Activated CD4-positive, alpha-beta T cell treated with anti-CD3 and anti-CD28 coated beads for 48 hours (primary cell): ENCODE measurements around the gene OTUD7B.
A peak's percentile ranks its signal among the peaks of the same experiment; 100 is the strongest.
"Not testable (repeated sequence)": the region's sequence is repeated elsewhere in the genome, so short reads cannot be mapped to it uniquely, and the experiment has no call there.

Source experiments
- DNase-seq: peaks from one replicate; pipeline ENCODE4 v3.0.0-alpha.2; 2020

The OTUD7B gene

DNA sequence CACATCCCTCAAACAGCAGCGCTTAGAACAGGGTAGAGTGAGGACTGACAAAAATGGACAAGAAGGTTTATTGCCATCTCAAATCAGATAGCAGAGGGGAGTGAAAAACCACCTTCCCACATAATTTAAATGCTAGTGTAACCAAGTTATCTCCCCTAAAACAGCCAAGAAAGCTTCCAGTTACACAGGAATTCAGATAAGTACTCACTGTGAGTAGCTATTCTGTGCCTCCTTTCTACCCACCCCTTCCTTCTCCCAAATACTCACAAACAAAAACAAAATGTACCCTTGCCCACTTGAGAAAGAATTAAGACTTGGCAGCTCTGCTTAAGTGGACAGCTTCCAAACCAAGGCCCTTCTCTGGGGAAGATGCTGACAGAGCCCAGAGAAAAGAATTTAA, 9.1 kb downstream of the OTUD7B start:
- no peak for DNase-seq

DNA sequence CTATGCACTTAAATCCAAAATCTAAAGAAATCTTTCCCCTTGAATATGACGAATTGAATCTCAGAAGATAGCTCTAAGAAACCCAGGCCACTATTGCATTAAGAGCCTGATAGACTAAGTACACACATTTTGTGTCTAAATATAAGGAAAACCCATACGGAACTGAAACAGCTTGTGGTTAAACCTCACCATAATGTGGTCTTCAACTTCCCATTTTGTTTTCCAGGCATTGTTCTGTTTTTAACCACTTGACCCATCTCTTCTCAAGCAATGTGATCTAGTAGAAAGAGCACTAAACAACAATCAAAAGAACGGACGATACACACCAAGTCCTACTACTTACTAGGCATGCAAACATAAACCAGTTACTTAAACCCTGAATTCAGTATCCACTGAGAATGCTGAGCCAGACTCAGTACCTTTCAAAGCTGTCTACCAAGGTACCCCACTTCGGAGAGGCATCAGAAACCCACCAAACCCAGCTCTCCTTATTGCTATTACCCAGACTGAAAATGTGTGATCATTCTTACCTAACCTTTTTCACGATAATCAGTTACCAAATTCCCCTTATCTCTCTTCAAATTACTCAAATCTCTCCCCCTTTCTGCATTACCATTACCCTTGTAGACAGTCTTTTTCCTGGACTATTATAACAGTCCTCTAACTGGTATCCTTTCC, 12.8 kb downstream of the OTUD7B start:
- DNase-seq: no peak

DNA sequence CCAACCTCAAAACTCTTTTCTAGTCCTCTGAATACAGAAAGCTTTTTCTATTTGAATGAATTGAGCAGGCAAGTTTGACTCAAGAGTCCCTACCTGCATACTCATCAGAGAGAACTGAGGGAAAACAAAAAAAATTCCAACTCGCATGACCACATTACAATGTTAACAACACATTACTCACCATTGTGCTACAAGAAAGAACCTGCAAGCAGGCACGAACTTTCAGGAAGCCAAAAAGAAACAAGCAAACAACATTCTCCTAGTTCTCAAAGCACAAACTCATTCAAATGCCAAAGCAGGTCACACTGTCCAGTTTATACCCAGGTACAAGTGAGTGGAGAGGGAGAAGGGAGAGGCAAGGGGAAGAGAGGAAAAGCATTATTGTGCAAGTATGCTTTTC, 14.6 kb downstream of the OTUD7B start:
- DNase-seq: peak; percentile 21

DNA sequence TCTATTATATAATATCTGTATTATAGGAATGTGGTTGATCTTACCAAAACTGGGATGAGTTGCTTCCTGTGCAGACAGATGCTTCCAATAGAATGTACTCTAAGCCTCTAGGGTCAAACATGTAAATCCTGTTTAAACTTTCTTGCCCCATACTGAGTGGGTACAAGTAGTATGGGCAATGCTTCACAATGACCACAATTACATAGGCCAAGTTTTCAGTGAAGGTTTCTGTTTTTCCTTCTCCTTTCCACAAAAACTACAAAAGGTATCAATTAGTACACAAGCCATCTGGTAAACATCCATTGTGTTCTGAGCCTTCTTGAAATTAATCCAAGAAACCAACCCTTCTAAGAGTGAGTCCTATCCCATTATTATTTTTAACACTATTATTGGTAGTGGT, 16.8 kb downstream of the OTUD7B start:
- no peak for DNase-seq

GRCh38 chr1:149993181-149993580, 17.3 kb downstream of the OTUD7B start:
- DNase-seq: no peak

DNA sequence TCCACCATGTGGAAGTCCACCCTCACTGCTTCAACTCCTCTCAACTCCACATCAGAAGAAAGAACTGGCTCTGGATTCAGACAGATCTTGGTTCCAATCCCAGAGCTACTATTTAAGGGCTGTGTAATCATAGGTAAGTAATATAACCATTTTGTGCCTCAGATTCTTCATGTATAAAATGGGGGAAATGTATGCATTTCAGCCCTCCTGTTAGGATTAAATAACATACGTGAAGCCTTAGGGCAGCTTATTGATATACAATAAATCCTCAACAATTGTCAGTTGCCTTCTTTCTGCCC, 23.3 kb downstream of the OTUD7B start:
- DNase-seq: no peak

- DNase-seq: no peak
Observed at GRCh38 chr1:149986486-149987296, 23.8 kb downstream of the OTUD7B start.

DNA sequence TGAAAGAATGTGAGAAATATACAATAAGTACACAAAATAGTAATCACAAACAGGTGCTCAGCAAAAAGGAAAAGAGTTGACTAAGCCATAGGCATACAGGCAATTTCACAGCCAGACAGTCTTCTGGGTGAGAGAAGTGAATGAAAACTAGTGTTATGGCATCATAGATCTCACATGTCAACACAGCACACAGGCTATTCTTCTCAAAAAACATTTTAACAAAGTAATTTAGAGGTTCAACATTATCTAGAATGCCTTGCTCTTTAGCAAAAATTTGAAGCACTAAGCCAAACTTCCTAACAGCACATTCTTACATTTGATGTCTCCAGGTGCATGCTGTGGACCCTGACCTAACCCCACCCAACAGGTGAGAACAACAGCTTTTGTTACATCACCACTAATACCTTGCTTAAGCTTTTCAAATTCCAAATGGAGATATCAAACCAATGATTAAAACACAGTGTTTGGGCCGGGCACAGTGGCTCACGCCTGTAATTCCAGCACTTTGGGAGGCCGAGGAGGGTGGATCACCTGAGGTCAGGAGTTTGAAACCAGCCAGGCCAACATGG, 30.5 kb downstream of the OTUD7B start:
- no peak for DNase-seq

DNA sequence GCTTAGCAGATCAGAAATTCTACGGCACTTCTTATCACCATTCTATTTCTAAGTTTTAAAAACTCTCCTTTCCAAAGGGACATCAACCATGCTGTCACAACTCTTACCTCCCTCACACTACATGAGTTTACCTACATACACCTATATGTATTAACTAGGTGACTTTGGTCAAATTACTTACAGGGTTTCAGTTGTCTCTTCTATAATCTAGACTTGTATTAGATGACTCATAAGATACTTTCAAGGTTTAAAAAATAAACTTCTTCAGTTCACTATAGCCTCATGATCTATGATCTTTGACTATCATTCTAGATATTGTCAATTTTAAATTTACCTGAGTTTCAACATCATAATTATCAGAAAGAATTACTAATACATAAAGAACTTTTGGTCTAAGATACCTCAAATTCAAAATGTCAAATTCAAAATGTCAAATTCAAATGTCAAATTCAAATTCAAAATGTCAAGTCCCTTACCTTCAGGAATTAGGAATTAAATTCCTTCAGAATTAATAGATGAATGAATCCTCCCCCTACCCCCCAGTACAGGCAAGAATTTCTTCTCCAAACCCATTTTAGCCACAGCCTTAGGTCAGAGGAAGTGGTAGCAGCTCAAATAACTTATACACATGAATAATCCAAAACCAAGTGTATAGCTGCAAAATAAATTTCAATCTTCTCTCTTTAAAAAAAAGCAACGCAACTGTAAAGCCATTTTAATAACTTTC, 31.1 kb downstream of the OTUD7B start:
- no peak for DNase-seq

DNA sequence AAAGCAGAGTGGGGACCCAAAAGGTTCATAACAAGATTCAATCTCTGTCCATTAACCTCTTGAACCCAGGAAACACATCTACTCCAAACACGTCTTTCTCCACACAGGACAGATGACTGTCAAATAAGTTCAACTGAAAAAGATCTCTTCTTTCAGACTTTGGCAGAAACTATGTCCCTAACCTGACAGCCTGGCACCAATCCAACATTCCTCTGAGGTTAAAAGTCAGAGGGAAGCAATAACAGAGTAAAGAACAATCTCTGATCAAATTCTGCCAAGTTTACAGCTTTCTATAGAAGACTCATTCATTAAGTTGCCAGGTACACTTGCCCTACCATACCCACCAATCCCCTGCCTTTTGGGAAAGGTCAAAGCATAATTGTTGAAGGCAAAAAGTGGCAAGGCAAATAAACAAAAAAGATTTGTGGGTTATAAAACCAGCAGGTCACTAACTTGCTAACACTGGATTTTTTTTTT, 31.9 kb downstream of the OTUD7B start:
- DNase-seq: no peak

DNA sequence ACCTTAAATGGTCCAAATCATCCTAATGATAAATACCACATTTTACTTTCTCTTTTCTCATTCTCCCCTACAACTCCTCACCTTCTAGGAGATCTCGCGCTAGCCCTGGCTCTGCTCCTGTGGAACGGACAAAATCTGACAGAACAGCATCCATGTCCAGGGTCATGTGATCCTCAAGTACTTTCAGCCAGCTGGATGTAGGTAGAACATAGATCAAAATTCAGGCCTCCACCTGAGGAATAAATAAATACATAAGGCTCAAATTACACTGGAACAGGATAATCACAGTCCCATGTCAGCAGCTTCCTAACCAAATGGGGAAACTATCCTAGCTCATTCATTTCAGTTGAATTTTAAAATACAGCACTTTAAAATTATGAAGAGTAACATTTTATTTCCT, 33.2 kb downstream of the OTUD7B start:
- DNase-seq: no peak

DNA sequence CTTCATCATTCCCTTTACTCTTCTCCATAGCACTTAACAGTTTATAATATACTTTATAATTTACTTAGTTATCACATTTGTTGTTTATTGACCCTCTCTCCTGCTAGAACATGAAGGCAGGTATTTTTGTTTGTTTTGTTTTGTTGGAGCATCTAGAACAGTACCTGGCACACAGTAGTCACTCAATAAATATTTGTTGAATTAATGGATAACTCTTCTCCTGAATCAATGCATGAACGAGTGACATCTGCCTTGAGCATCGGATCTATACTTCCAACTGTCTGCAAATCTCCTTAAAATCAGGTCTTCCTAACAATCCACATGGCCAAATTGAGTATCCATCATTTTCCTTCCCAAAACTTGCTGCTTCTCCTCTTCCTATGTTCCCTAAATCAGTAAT, 38.0 kb downstream of the OTUD7B start:
- no peak for DNase-seq

DNA sequence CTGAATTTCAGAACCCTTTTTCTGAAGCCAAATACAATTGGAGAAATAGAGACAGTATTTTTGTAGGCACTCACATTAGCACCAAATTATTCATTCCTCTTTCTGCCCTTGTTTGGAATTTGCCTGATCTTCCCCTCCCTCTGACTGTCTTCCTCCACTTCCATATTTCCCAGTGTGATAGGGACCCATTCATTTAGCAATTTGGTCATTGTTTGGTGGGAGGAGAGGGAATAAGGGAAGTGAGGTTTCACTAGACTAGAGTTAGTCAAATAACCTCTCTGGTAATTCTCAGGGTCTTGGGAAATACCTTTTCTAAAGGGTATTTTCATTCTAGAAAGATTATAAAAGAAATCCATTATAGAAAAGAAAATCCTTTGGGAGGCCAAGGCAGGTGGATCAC, 42.9 kb downstream of the OTUD7B start:
- DNase-seq: no peak

- no peak for DNase-seq
Observed at GRCh38 chr1:149967041-149967440, 43.5 kb downstream of the OTUD7B start.

DNA sequence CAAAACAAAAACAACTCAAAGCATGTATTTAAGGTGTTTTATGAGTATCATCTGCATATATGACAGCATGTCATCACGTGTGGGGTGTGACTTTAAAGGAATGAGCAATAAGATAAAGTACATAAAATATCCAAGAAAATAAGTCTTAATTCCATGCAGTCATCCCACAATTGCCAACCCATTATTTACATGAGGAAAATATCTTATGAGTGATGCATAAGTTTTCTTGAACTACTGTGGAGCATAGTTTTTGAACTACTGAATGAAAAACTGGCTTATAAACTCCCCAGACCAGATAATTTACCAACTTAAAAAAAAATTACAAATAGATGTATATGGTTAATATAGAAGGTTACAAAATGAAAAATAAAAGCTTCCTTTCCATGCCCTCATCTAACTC, 44.1 kb downstream of the OTUD7B start:
- DNase-seq: no peak

DNA sequence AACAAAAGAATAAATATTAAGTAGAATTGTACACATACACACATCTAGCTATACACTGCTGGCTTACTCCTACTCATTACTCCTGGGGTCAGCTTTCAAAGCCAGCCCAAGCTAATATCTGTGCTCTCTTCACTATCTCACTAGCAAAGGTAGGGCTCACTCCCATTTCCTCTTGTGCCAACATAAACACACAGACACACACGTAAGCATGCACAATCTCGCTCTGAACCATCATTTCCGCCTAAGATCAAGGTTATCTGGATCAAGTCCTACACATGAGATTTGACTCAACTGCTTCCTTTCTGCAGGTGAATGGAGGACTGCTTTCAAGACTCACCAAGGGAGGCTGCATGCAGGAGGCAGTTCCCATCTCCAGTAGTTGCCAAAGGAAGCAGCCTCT, 45.1 kb downstream of the OTUD7B start:
- DNase-seq: no peak

DNA sequence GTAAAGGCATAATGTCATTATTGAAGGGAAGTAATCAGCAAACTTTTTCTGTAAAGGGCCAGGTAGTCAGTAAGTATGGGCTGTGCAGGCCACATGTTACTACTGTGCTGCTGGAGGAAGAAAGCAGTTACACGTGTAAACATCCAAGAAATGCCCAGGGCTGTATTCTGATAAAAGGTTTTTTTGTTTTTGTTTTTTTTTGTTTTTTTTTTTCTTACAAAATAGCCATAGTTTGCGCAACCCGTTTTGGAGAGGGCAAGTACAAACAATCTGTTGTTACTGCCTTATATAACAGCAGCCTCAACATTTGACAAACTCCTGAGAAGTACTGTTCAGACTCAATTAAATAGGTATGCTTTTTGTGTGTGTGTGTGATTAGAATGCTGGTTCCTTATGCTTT, 47.2 kb downstream of the OTUD7B start:
- DNase-seq: no peak

GRCh38 chr1:149962736-149963135, 47.8 kb downstream of the OTUD7B start:
- no peak for DNase-seq

DNA sequence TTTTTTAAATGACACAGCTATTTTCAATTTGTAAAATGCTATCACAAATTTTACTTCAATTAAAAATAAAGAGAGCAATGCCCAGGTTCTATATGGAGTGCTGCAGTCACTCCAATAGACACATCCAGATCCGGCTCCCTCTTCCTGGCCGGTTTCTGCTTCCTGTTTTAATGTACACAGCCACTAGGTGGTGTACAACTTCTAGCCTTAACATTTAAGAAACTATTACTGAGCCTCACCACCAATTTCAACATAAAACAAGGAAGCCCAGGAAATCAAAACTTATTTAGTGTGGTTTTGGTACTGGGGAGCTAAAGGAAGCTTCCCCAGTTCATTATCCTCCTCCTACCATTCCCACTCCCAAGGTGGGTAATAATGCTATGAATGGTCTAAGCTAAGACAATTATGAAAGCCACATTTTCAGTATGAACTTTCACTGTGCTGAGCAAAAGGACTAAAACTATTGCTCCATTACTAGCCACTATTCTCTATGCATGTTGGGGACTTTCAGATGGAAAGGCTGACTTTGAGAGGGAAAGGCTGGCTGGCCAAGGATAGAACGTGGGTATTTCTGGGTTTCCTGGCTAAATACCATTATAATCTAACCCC, 48.4 kb downstream of the OTUD7B start:
- DNase-seq: peak; percentile 48

DNA sequence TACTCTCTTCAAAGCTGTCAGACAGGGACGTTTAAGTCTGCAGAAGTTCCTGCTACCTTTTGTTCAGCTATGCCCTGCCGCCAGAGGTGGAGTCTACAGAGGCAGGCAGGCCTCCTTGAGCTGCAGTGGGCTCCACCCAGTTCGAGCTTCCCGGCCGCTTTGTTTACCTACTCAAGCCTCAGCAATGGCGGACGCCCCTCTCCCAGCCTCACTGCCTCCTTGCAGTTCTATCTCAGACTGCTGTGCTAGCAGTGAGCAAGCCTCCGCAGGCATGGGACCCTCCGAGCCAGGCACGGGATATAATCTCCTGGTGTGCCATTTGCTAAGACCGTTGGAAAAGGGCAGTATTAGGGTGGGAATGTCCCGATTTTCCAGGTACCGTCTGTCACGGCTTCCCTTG, 53.0 kb downstream of the OTUD7B start:
- not testable (repeated sequence) for DNase-seq

DNA sequence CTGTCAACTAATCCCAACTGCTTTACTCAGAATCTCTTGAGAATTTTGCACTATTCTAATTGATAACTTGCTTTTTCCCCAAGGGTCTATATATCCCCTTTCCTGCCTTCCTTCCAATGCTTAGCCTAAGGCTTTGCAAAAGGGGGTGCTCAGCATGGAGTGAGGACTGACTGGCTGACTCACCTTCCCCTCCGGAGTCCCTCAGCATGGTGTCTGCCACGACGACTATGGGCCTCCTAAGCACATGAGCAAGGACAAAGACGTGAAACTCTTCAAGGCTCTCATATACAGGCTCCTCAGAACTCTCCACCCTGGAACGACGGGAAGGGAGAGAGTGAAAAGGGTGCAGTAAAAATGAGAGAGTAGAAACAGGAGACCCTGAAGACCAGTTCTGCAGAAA, 60.6 kb downstream of the OTUD7B start:
- no peak for DNase-seq

DNA sequence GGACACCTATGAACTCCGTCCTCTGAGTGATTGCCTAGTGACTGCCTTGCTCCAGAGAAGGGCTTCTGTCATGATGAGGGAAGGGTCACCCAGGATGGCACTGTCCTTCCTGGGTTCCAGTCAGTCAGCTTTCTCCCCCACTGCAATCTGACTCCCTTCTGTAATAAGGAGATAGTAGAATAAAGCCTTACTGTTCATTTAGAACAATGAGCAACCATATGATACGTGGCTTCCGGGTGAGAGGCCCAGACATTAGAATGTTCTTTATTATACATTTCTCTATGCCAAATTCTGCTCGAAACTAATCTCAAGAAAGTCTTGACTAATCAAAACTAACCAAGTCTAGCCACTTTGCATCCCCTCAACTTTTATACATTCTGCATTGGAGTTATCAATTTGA, 65.3 kb downstream of the OTUD7B start:
- no peak for DNase-seq

GRCh38 chr1:149942885-149943284, 67.6 kb downstream of the OTUD7B start:
- no peak for DNase-seq
